Fibroblast of lung (primary cell): ENCODE results near the gene RCSD1.

ENCODE experiments used
- EZH2 ChIP-seq: IDR thresholded peaks from 2 replicates; pipeline ENCODE4 v1.5.1; 2012; ENCODE audit warnings: low read length, control low read depth, mild to moderate bottlenecking; ENCODE audit errors: missing control alignments
- TF ChIP-seq, protein P1 (sequence below), 2 donors: IDR thresholded peaks in 1 of 2; conservative IDR thresholded peaks in 1 of 2; 1 replicate in 1 of 2; 2 replicates in 1 of 2; pipeline ENCODE4 v1.5.1; 2011 to 2012; ENCODE audit warnings: low read length in 2 of 2, control low read depth in 1 of 2, inconsistent platforms in 1 of 2, low read depth in 1 of 2, mild to moderate bottlenecking in 1 of 2

GRCh38 chr1:167679714-167680113 is 49.7 kb downstream of the RCSD1 start:
- TF ChIP-seq, protein P1, sequence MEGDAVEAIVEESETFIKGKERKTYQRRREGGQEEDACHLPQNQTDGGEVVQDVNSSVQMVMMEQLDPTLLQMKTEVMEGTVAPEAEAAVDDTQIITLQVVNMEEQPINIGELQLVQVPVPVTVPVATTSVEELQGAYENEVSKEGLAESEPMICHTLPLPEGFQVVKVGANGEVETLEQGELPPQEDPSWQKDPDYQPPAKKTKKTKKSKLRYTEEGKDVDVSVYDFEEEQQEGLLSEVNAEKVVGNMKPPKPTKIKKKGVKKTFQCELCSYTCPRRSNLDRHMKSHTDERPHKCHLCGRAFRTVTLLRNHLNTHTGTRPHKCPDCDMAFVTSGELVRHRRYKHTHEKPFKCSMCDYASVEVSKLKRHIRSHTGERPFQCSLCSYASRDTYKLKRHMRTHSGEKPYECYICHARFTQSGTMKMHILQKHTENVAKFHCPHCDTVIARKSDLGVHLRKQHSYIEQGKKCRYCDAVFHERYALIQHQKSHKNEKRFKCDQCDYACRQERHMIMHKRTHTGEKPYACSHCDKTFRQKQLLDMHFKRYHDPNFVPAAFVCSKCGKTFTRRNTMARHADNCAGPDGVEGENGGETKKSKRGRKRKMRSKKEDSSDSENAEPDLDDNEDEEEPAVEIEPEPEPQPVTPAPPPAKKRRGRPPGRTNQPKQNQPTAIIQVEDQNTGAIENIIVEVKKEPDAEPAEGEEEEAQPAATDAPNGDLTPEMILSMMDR (conservative IDR thresholded peaks at IDR 0.05 in 1 of 2, IDR thresholded peaks at IDR 0.05 in 1 of 2; ENCODE audit: low read depth in 1 of 2, low read length in 2 of 2): no peak
- TF ChIP-seq EZH2: no peak
